A549 (cell line): ENCODE results near the gene TAF10.

ENCODE experiments used
- CHD2 ChIP-seq: fragments of 150-350 bp; IDR thresholded peaks from 2 replicates; pipeline ENCODE4 v1.6.1; 2014; ENCODE audit warnings: low read length; ENCODE audit not compliant: partially characterized antibody
- EP300 ChIP-seq, 2 experiments: fragments of >200 bp; sonication (Bioruptor Twin); formaldehyde crosslinking; IDR thresholded peaks; 2 replicates in 1 of 2; 3 replicates in 1 of 2; pipeline ENCODE4 v1.6.1; 2016 to 2017
- HDAC2 ChIP-seq: fragments of 200-600 bp; sonication (generic); IDR thresholded peaks from 2 replicates; pipeline ENCODE4 v1.6.1; 2016
- HOXB5 ChIP-seq: fragments of 250-450 bp; sonication (Bioruptor Pico); IDR thresholded peaks from 2 replicates; pipeline ENCODE4 v1.5.0; 2020; ENCODE audit warnings: mild to moderate bottlenecking, moderate library complexity
- KDM1A ChIP-seq: fragments of 200-600 bp; sonication (generic); IDR thresholded peaks from 2 replicates; pipeline ENCODE4 v1.6.1; 2016; ENCODE audit warnings: low read depth, mild to moderate bottlenecking
- KDM5A ChIP-seq: fragments of 200-600 bp; sonication (generic); IDR thresholded peaks from 2 replicates; pipeline ENCODE4 v1.6.1; 2016; ENCODE audit warnings: antibody characterized with exemption, mild to moderate bottlenecking
- MYC ChIP-seq: IDR thresholded peaks from 2 replicates; pipeline ENCODE4 v1.6.1; 2012; ENCODE audit warnings: mild to moderate bottlenecking, inconsistent platforms, low read length, improper control_type of control experiment, borderline replicate concordance
- PBX3 ChIP-seq: IDR thresholded peaks from 2 replicates; pipeline ENCODE4 v1.6.1; 2012
- PHF8 ChIP-seq: fragments of 200-600 bp; sonication (generic); IDR thresholded peaks from 2 replicates; pipeline ENCODE4 v1.6.1; 2016; ENCODE audit warnings: low read depth, mild to moderate bottlenecking, antibody characterized with exemption, moderate library complexity, borderline replicate concordance
- POLR2A ChIP-seq: IDR thresholded peaks from 2 replicates; pipeline ENCODE4 v1.6.1; 2012; ENCODE audit warnings: mild to moderate bottlenecking, low read length
- RAD21 ChIP-seq, 2 experiments: fragments of >200 bp in 1 of 2; sonication (Bioruptor Twin) in 1 of 2; formaldehyde crosslinking in 1 of 2; IDR thresholded peaks in 1 of 2; conservative IDR thresholded peaks in 1 of 2; 2 replicates in 1 of 2; 3 replicates in 1 of 2; pipeline ENCODE4 v1.6.1; 2012 to 2018; ENCODE audit warnings: inconsistent platforms in 1 of 2
- TF ChIP-seq, protein P1 (sequence below): fragments of >200 bp; sonication (Bioruptor Twin); formaldehyde crosslinking; IDR thresholded peaks from 3 replicates; pipeline ENCODE4 v1.5.1; 2016
- TF ChIP-seq, protein P2 (sequence below): fragments of 200-600 bp; sonication (generic); IDR thresholded peaks from 2 replicates; pipeline ENCODE4 v1.6.1; 2016; ENCODE audit warnings: antibody characterized with exemption, mild to moderate bottlenecking, moderate library complexity

GRCh38 chr11:6650104-6650503 lies 38.1 kb upstream of the TAF10 start:
- TF ChIP-seq CHD2 (no peak), MYC (no peak), POLR2A (no peak), HOXB5 (no peak), KDM1A (no peak), RAD21 (conservative IDR thresholded peaks at IDR 0.05 in 1 of 2, IDR thresholded peaks at IDR 0.05 in 1 of 2) (no peak), PHF8 (no peak), EP300 (IDR thresholded peaks at IDR 0.05) (no peak), HDAC2 (no peak), PBX3 (no peak), KDM5A (no peak)
- TF ChIP-seq, protein P1, sequence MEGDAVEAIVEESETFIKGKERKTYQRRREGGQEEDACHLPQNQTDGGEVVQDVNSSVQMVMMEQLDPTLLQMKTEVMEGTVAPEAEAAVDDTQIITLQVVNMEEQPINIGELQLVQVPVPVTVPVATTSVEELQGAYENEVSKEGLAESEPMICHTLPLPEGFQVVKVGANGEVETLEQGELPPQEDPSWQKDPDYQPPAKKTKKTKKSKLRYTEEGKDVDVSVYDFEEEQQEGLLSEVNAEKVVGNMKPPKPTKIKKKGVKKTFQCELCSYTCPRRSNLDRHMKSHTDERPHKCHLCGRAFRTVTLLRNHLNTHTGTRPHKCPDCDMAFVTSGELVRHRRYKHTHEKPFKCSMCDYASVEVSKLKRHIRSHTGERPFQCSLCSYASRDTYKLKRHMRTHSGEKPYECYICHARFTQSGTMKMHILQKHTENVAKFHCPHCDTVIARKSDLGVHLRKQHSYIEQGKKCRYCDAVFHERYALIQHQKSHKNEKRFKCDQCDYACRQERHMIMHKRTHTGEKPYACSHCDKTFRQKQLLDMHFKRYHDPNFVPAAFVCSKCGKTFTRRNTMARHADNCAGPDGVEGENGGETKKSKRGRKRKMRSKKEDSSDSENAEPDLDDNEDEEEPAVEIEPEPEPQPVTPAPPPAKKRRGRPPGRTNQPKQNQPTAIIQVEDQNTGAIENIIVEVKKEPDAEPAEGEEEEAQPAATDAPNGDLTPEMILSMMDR: no peak
- TF ChIP-seq, protein P2, sequence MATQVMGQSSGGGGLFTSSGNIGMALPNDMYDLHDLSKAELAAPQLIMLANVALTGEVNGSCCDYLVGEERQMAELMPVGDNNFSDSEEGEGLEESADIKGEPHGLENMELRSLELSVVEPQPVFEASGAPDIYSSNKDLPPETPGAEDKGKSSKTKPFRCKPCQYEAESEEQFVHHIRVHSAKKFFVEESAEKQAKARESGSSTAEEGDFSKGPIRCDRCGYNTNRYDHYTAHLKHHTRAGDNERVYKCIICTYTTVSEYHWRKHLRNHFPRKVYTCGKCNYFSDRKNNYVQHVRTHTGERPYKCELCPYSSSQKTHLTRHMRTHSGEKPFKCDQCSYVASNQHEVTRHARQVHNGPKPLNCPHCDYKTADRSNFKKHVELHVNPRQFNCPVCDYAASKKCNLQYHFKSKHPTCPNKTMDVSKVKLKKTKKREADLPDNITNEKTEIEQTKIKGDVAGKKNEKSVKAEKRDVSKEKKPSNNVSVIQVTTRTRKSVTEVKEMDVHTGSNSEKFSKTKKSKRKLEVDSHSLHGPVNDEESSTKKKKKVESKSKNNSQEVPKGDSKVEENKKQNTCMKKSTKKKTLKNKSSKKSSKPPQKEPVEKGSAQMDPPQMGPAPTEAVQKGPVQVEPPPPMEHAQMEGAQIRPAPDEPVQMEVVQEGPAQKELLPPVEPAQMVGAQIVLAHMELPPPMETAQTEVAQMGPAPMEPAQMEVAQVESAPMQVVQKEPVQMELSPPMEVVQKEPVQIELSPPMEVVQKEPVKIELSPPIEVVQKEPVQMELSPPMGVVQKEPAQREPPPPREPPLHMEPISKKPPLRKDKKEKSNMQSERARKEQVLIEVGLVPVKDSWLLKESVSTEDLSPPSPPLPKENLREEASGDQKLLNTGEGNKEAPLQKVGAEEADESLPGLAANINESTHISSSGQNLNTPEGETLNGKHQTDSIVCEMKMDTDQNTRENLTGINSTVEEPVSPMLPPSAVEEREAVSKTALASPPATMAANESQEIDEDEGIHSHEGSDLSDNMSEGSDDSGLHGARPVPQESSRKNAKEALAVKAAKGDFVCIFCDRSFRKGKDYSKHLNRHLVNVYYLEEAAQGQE: no peak
